ENCODE measurements around the gene OIT3. TPM values are rescaled to one million over a fixed set of nuclear protein-coding genes. Genes with fewer than 3 reads are reported as not detected.

OIT3 gene
- total and polyA plus RNA-seq, 2 of the 8 experiments (the other 6 are each of a cell fraction or from before 2014, with no cell fraction given): not detected

GRCh38 chr10:72928798-72929197 is 35.3 kb downstream of the OIT3 start:
- no peak overlapping the region for H4K5ac ChIP-seq (ENCODE audit: insufficient read length, low read depth, low read length)
- no peak overlapping the region for H3K27ac ChIP-seq (ENCODE audit: low read depth, low read length)
- no peaks in the 10 kb centered on the region for H3K9me3 ChIP-seq (ENCODE audit: insufficient read depth in 2 of 2, low read depth in 1 of 2, low read length in 1 of 2)
- no peaks in the 10 kb centered on the region for H3K36me3 ChIP-seq (ENCODE audit: control insufficient read depth in 2 of 4, insufficient read depth in 4 of 4, low read length in 3 of 4)
- no peak overlapping the region for H2AK5ac ChIP-seq (ENCODE audit: low read depth, low read length)
- H2BK12ac ChIP-seq (ENCODE audit: low read depth, low read length): no peak overlapping the region
- H4K91ac ChIP-seq (replicated peaks; ENCODE audit: insufficient read length, low read length): no peak overlapping the region
- no peaks in the 10 kb centered on the region for H3K79me1 ChIP-seq (ENCODE audit: low read depth, low read length)
- no peak overlapping the region for H2BK20ac ChIP-seq (ENCODE audit: low read length)
- no peak overlapping the region for H3K9ac ChIP-seq (replicated peaks in 1 of 4; ENCODE audit: extremely low read depth in 1 of 4, low read depth in 3 of 4, low read length in 3 of 4)
- no peak overlapping the region for H3K4ac ChIP-seq (replicated peaks; ENCODE audit: insufficient read length, low read depth, low read length)
- H3K56ac ChIP-seq (replicated peaks; ENCODE audit: insufficient read length, low read depth, low read length): no peak overlapping the region
- CTCF ChIA-PET (ENCODE audit: partially characterized antibody): no interaction called here
- H3K4me2 ChIP-seq (ENCODE audit: insufficient read depth in 1 of 2, low read depth in 2 of 2, low read length in 2 of 2): no peak overlapping the region
- no peaks in the 10 kb centered on the region for H3K4me1 ChIP-seq (replicated peaks in 1 of 4; ENCODE audit: control insufficient read depth in 3 of 4, insufficient read depth in 4 of 4, low read length in 3 of 4)
- no peaks in the 10 kb centered on the region for H3K27me3 ChIP-seq (replicated peaks in 1 of 4; ENCODE audit: control insufficient read depth in 3 of 4, extremely low read depth in 1 of 4, insufficient read depth in 3 of 4, low read length in 3 of 4)
- H3K14ac ChIP-seq (ENCODE audit: insufficient read length): no peak overlapping the region
- no peaks in the 10 kb centered on the region for H3K79me2 ChIP-seq (ENCODE audit: control insufficient read depth in 1 of 2, insufficient read depth in 2 of 2, low read length in 2 of 2)
- no peak for DNase-seq (ENCODE audit: low read depth in 1 of 2, low spot score in 2 of 2)
- WGBS, 2 experiments (ENCODE audit: extremely low coverage in 1 of 2, insufficient coverage in 1 of 2, insufficient read length in 1 of 2, insufficient replicate concordance in 2 of 2, low coverage in 1 of 2, low lambda C conversion rate in 2 of 2, missing lambda C conversion rate in 1 of 2): 87% methylated on average over 5 of the region's 5 CpGs; no CpG with 5 or more reads in 1 of the 2 experiments
- H2AFZ ChIP-seq (ENCODE audit: low read length): no peak overlapping the region
- no peak overlapping the region for H2BK15ac ChIP-seq (ENCODE audit: low read length)
- H2BK5ac ChIP-seq (ENCODE audit: low read depth, low read length): no peak overlapping the region
- POLR2A ChIA-PET (ENCODE audit: partially characterized antibody): no interaction called here
- no peak overlapping the region for H3K18ac ChIP-seq (ENCODE audit: extremely low read depth, low read length)
- no peak overlapping the region for H4K8ac ChIP-seq (ENCODE audit: extremely low read depth, insufficient read depth, low read length)
- no peak overlapping the region for H2BK120ac ChIP-seq (replicated peaks; ENCODE audit: low read depth, low read length)
- TF ChIP-seq POLR2AphosphoS5 (IDR thresholded peaks at IDR 0.05; ENCODE audit: low read depth, low read length) (no peak), ATF3 (IDR thresholded peaks at IDR 0.05; ENCODE audit: insufficient read depth, low read depth, low read length) (no peak), CREB1 (IDR thresholded peaks at IDR 0.05) (no peak), CHD1 (IDR thresholded peaks at IDR 0.05; ENCODE audit: low read depth, low read length) (no peak), TBP (IDR thresholded peaks at IDR 0.05; ENCODE audit: low read depth, low read length) (no peak)
- FAIRE-seq: no peak
- H3K23me2 ChIP-seq (ENCODE audit: low read depth, low read length): no peaks in the 10 kb centered on the region
- H3K23ac ChIP-seq (ENCODE audit: insufficient read length): no peak overlapping the region
- H4K20me1 ChIP-seq (replicated peaks in 1 of 2; ENCODE audit: control insufficient read depth in 1 of 2, insufficient read depth in 2 of 2, low read length in 2 of 2): no peaks in the 10 kb centered on the region
- H3K4me3 ChIP-seq (ENCODE audit: extremely low read depth in 1 of 4, insufficient read depth in 2 of 4, low read depth in 3 of 4, low read length in 4 of 4): no peak overlapping the region

Measured in H1 (cell line).